Measurements from ENCODE around the gene RFC2.

GRCh38 chr7:74185016-74185415, 69.2 kb downstream of the RFC2 start:
- TF ChIP-seq MAX (IDR thresholded peaks at IDR 0.05) (no peak), CREB1 (IDR thresholded peaks at IDR 0.05; ENCODE audit: low read depth) (no peak), TCF12 (IDR thresholded peaks at IDR 0.05; ENCODE audit: low read depth) (no peak), REST (IDR thresholded peaks at IDR 0.05; ENCODE audit: low read depth) (no peak), TAF1 (IDR thresholded peaks at IDR 0.05; ENCODE audit: low read depth) (no peak), EP300 (IDR thresholded peaks at IDR 0.05; ENCODE audit: borderline replicate concordance) (no peak), EGR1 (IDR thresholded peaks at IDR 0.05) (no peak)
